Activated naive CD4-positive, alpha-beta T cell treated with Interleukin-2 at 50 U/mL for 16 hours (primary cell): ENCODE measurements around the gene HMGXB4.

Experiments used
- DNase-seq: peaks from one replicate; pipeline ENCODE4 v3.0.0-alpha.2; 2020

The HMGXB4 gene

DNA sequence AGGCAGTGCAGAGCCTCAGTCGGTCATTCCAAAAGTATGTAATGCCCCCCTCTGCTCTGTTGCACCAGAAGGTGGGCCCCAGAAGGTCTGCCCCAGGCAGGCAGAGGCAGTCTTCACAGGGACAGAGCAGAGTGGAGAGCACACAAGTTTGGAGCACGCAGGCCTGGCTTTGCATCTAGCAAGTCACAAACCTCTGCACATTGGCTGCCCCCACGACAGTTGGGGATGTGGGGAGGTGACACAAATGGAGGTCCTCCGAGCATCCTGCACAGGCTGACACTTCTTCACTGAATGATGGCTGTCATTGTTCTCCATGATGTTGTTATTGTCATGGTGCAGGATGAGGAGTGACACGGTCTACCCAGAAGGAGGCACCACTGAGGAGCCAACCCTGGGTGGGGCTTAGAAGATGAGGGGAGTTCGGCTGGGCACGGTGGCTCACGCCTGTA lies 54.3 kb downstream of the HMGXB4 start:
- DNase-seq: no peak

DNA sequence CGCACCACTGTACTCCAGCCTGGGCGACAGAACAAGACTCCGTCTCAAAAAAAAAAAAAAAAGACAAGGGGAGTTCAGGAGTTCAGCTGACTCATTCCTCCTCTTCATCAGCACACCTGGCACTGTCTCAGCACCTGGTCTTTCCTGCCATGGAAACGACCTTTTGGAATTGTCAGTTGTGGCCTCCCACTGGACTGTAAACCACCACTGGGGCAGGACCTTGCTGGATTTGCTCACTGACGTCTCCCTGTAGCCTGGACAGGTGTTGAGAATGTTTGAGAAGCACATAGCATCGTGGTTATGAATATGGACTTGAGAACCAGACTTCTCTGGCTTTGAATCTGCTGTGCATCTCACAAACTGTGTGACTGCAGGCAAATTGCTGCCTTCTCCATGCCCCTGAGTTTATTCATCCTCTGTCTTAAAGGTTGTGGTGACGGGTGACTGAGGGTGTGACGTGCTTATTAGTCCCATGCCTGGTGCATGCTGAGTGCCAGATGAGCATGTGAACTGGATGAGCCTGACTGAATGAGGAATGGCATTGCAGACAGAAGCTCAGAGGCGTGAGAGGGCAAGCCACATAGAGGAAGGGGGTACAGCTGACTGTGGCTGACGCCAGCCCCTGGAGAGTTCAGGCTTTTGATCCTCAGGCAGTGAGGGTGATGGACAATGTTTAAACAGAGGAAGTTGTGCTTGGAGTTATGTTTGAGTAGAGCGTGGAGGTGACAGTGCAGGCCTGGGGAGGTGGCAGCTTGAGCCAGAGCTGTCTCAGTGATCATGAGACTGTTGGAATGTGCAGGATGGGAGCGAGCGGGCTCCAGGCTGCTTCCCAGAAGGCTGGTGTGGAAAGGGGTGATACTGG lies 55.1 kb downstream of the HMGXB4 start:
- no peak for DNase-seq

DNA sequence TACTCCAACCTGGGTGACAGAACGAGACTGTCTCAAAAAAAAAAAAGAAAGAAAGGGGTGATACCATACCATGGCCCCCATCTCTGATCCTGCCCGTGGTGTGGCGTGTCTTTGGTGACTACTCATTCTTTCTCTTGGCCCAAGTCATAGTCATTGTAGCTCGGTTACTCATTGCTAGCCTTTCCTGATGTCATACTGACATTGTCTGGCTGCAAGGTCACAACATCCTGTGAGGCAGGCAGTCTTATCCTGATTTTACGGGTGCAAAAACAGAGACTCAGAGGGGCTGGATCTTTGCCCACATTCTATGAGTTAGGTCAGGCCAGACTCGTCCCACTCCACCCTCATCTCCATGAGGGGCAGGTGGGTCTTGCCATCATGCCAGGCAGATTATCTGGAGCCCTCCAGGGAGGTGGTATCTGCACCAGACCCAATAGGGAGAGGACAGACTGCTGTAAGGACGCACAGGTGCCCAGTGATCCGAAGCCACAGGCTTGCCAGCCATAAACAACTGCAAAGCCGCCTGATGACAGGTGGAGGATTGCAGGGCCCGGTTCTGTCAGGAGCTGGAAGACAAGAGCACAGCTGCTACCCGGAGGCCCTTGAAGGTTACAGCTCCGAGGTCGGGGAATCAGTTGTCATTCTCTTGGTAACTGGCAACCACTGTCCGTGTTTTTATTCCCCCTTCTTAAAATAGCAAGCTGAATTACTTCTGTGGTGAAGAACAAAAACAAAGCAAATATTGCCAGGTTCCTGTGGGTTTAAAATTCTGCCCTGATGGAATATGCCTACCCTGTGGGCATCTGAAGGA lies 56.2 kb downstream of the HMGXB4 start:
- no peak for DNase-seq

- DNase-seq: no peak
These were observed 57.1 kb downstream of the HMGXB4 start for GRCh38 chr22:35314161-35314942.

DNA sequence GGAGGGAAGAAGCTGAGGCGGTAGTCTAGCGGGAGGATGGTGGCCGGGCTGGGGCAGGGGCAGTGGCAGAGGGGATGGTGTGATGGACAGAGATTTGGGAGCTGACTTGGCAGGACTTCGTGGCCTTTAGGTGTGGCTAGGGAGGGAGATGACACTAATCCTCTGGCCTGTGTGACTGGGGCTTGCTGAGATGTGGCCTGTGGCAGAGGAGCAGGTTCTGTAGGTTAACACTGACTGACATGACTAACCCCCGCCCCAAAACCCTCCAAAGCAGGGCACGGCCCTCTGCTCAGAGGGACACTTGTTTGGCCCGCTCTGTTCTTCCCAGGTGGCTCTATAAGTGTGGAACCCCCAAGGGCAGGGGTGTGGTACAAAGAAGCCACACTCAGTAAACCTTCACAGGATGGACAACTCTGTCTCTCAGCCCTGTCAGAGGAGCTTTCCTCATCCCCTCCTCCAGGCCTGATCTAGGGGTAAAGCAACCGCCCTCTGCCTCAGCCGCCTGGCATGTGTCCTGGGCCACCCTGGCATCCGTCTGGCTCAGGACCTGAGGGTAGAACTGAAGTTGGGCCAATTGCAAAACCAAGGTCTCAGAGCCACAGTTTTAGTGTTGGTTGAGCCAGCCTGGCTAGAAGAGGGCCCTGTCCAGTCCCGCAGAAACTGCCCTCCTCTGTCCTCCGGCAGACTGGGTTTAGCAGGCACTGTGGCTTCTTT lies 58.0 kb downstream of the HMGXB4 start:
- DNase-seq: no peak

DNA sequence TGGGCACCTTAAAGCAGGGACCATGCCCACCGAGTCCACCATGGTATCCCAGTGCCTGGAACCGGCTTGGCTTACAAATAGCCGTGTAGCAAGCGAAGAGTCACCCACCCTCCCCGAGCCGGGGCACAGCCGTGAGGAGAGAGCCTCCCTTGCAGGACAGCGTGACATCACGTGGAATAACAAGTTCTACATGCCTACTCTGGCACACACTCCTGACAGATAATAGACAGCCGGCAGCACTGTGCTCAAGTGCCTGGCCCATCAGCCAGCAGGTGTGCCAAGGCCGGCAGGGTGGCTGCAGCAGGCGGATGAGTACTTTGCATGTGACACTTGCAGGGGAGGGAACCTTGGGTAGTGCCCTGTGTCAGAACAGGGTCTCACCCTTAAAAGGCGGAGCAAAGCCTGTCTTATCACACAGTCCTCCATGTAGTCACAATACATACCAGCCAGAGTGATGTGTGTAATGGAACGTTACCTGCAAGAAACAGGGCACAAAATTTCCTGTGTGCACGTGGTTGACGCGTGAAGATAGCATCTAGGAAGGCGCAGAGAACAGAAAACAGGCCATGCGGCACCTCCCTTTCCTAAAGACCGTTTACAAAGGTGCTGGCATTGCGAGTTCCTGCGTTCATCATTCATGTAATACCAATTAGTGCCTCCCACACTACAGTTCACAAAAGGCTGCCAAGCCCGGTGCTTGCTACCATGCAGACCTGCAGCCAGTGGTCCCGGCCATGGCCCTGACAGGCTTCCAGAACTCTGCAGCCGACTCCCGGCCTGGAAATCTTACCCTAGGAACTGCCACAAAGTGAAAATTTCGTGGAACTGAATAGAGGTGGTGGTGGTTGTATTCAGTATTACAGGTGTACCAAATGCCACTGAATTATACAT lies 58.8 kb downstream of the HMGXB4 start:
- DNase-seq: no peak

- no peak for DNase-seq
These were observed 59.5 kb downstream of the HMGXB4 start for GRCh38 chr22:35316751-35317150.

- DNase-seq: no peak
These were observed 60.5 kb downstream of the HMGXB4 start for GRCh38 chr22:35317680-35318290.

DNA sequence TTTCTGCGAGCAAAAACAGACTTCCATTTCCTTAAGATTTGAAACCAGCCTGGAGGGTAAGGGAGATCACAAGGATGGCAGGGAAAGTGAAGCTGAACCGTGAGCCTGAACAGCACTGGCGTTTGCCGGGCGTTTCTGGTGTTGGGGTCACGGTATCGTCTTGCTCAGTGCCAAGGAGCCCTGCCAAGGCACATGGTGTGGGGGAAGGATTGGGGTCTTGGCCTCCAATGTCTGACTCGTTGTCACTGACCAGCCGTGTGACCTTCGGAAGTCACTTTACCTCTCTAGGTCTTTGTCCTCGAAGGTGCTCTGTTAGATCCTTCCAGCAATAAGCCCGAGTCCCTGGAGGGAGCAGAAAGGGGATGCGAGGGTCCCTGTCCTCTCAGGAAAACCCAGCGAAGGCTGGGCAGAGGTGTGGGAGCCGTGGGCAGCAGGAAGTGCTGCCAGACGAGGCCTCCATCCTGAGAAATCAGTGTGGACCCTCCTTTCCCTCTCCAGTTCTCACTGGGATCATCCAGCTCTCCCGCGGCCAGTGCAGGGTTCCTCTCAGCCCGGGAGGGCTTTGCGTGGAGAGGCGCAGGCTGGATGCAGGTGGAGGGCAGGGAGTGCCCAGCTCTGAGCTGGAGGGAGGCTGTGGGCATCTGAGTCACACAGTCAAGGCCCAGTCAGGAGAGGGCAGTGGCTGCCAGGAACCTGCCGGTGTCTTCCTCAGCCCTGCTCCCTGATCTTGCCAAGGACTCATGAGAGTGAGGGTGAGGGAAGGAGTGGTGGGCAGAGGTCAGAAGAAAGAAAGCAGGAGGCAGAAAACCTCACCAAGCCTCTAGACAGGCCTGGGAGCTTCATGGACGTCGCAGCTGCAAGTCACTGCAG lies 61.3 kb downstream of the HMGXB4 start:
- no peak for DNase-seq

DNA sequence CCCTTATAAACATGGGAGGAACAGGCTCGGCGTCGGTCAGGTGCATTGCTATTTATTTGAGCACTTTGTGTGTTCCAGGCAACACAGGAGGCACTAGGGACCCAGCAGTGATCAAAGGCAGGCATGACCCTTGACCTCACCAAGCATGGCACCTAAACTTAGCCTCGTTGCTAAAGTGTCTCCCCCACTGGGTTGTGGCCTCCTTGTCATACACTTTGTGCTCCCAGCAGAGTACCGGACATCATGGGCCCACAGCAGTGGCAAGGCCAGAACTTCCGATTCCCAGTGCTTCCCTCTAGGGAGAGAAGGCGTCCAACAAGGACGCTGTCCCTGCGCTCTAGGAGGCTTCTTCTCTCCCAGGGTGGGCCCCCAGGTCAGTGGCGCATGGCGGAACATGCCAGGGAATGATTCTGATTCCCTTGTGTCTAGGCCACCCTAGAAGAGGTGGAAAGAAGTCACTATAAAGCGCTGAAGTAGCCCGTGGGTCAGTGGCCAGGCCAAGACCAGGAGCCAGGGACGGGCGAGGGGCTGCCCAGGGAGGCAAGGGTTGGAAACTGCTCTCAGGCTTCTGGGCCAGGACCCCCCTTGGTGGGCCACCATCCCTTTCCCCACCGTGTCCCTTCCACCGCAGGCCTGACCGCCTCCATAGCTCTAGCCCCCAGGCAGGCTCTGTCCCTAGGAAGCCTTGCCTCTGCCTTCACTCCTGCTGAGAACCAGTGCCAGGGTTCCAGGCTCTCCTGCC lies 62.1 kb downstream of the HMGXB4 start:
- no peak for DNase-seq

GRCh38 chr22:35322126-35322525 lies 64.8 kb downstream of the HMGXB4 start:
- no peak for DNase-seq

- DNase-seq: no peak
These were observed 65.6 kb downstream of the HMGXB4 start for GRCh38 chr22:35322893-35323292.

DNA sequence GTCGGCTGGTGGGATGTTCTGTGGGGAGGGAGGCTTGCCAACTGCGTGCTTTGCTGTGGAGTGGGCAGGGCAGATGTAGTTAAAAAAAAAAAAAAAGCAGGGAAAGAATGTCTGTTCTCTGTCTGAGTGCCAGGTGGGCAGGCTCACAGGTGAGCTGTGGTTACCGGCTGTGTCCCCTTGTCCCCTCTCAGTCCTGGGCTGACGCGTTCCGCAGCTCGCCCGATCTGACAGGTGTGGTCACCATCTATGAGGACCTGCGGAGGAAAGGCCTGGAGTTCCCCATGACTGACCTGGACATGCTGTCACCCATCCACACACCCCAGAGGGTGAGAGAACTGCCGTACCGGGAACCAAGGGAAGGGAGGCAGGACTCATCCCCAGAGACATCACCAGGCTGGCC lies 66.0 kb downstream of the HMGXB4 start:
- DNase-seq: no peak

DNA sequence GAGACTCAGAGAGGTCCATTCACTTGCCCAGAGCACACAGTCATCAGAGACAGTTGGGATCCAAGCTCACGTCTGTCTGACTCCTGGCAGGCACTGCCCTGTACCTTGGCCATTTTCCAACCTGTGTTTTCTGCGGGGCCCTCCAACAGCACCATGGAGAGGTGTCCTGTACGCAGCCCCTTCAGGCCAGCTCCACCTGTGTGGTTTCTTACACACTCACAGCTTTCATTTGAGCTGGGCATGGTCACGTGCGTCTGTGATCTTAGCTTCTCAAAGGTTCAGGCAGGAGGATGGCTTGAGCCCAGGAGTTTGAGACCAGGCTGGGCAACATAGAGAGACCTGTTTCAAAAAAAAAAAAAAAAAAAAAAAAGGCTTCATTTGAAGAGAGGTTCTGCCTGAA lies 66.8 kb downstream of the HMGXB4 start:
- DNase-seq: no peak

GRCh38 chr22:35324762-35325161 lies 67.5 kb downstream of the HMGXB4 start:
- no peak for DNase-seq

DNA sequence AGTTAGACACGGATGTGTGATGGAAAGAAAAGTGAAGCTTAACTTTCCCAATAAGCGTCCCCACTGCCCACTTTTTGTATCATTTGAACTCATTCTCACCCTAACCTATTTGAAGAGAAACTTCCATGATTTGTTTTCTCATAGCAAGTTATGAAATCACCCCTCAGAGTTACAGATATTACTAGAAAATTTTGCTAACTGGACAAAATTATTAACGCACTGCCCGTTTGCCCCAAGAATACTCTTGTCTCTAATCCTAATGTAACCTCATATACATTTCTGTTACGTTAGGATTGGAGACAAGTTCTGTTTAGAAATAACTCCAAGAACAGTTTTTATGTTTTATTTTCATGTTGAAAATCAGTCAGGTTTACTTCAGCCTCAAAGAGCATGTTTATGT lies 67.9 kb downstream of the HMGXB4 start:
- no peak for DNase-seq

DNA sequence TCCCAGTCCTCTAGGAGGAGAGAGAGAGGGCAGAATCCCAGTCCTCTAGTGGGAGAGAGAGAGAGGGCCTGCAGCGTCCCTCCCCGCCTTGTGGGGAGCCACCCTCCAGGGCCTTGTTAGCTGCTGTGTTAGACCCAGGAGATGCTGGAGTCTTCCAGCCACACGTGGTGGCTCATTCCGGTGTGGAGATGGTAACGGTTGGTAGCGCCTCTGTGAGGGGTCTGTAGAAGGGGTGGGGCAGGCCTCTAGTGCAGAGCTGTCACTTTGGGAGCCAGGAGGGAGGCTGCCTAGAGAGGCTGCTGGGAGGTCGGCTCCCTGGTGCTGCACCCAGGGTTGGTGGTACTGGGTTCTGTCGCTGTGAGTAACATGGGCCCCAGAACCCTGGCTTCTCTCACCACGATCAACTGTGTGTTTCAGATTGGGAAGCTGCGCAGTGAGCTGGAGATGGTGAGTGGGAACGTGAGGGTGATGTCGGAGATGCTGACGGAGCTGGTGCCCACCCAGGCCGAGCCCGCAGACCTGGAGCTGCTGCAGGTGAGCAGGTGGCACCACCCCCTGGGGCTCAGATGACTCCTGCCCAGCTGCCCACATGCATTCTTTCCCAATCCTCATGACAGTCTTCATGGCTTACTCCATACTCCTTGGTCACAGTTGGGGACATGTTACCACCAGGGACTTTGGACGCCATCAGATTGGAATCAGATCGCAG lies 69.7 kb downstream of the HMGXB4 start:
- DNase-seq: no peak

GRCh38 chr22:35327690-35328471 lies 70.6 kb downstream of the HMGXB4 start:
- no peak for DNase-seq
